ENCODE measurements around the gene TDRD6. TPM values are rescaled to one million over a fixed set of nuclear protein-coding genes. Genes with fewer than 3 reads are reported as not detected.

Gene TDRD6
- total RNA-seq, 3 donors from 2014 or later = 0.66 to 2.5 (median 1.1) TPM

- no peaks in the 10 kb centered on the region for H3K9me3 ChIP-seq
- H3K4me1 ChIP-seq = no peaks in the 10 kb centered on the region
- H3K27me3 ChIP-seq = no peaks in the 10 kb centered on the region
- H3K36me3 ChIP-seq = no peaks in the 10 kb centered on the region
- DNase-seq (ENCODE audit: low spot score in 2 of 2) = no peak
- no peak overlapping the region for H3K27ac ChIP-seq
- no peak overlapping the region for H3K4me3 ChIP-seq
- intact Hi-C loops (cut with DNase I; ENCODE audit: low total_unique reads) = no loop called here
- no peak for TF ChIP-seq POLR2AphosphoS5 (IDR thresholded peaks at IDR 0.05)
Observed at GRCh38 chr6:46711491-46711890, 23.8 kb downstream of the TDRD6 start.

GRCh38 chr6:46715141-46715540 is 27.5 kb downstream of the TDRD6 start:
- DNase-seq (ENCODE audit: low spot score in 2 of 2) = no peak
- TF ChIP-seq POLR2A (IDR thresholded peaks at IDR 0.05) = no peak
- no peak for TF ChIP-seq CTCF (IDR thresholded peaks at IDR 0.05)
- no peak for TF ChIP-seq POLR2AphosphoS5 (IDR thresholded peaks at IDR 0.05)
- Histone ChIP-seq H3K4me3 (no peak overlapping the region), H3K27me3 (no peaks in the 10 kb centered on the region), H3K9me3 (no peaks in the 10 kb centered on the region), H3K4me1 (no peaks in the 10 kb centered on the region), H3K27ac (no peak overlapping the region), H3K36me3 (no peaks in the 10 kb centered on the region)
- intact Hi-C loops (cut with DNase I; ENCODE audit: low total_unique reads) = no loop called here

- TF ChIP-seq POLR2A (IDR thresholded peaks at IDR 0.05) (no peak), POLR2AphosphoS5 (IDR thresholded peaks at IDR 0.05) (no peak), CTCF (IDR thresholded peaks at IDR 0.05) (no peak)
- no peaks in the 10 kb centered on the region for H3K27me3 ChIP-seq
- no peak overlapping the region for H3K4me3 ChIP-seq
- intact Hi-C loops (cut with DNase I; ENCODE audit: low total_unique reads) = no loop called here
- H3K4me1 ChIP-seq = no peaks in the 10 kb centered on the region
- no peak for DNase-seq (ENCODE audit: low spot score in 2 of 2)
- no peak overlapping the region for H3K27ac ChIP-seq
- no peaks in the 10 kb centered on the region for H3K36me3 ChIP-seq
- H3K9me3 ChIP-seq = no peaks in the 10 kb centered on the region
Observed at GRCh38 chr6:46719099-46719498, 31.4 kb downstream of the TDRD6 start.

- Histone ChIP-seq H3K27ac (no peak overlapping the region), H3K9me3 (no peaks in the 10 kb centered on the region), H3K4me3 (no peak overlapping the region), H3K4me1 (no peaks in the 10 kb centered on the region), H3K36me3 (no peaks in the 10 kb centered on the region), H3K27me3 (no peaks in the 10 kb centered on the region)
- intact Hi-C loops (cut with DNase I; ENCODE audit: low total_unique reads) = no loop called here
- DNase-seq (ENCODE audit: low spot score in 2 of 2) = no peak
- no peak for TF ChIP-seq POLR2AphosphoS5 (IDR thresholded peaks at IDR 0.05)
- no peak for TF ChIP-seq POLR2A (IDR thresholded peaks at IDR 0.05)
- TF ChIP-seq CTCF (IDR thresholded peaks at IDR 0.05) = no peak
Observed at GRCh38 chr6:46720401-46720800, 32.7 kb downstream of the TDRD6 start.

- no peak for DNase-seq (ENCODE audit: low spot score in 2 of 2)
- H3K36me3 ChIP-seq = no peaks in the 10 kb centered on the region
- H3K9me3 ChIP-seq = no peaks in the 10 kb centered on the region
- H3K4me1 ChIP-seq = no peaks in the 10 kb centered on the region
- no peak overlapping the region for H3K4me3 ChIP-seq
- H3K27ac ChIP-seq = no peak overlapping the region
- TF ChIP-seq POLR2A (IDR thresholded peaks at IDR 0.05) (no peak), CTCF (IDR thresholded peaks at IDR 0.05) (no peak), POLR2AphosphoS5 (IDR thresholded peaks at IDR 0.05) (no peak)
- no peaks in the 10 kb centered on the region for H3K27me3 ChIP-seq
- intact Hi-C loops (cut with DNase I; ENCODE audit: low total_unique reads) = no loop called here
Observed at GRCh38 chr6:46729787-46730326, 42.2 kb downstream of the TDRD6 start.

Measured in breast epithelium (tissue), 4 donors.